ENCODE data around the gene ENTPD1.

The ENTPD1 gene

DNA sequence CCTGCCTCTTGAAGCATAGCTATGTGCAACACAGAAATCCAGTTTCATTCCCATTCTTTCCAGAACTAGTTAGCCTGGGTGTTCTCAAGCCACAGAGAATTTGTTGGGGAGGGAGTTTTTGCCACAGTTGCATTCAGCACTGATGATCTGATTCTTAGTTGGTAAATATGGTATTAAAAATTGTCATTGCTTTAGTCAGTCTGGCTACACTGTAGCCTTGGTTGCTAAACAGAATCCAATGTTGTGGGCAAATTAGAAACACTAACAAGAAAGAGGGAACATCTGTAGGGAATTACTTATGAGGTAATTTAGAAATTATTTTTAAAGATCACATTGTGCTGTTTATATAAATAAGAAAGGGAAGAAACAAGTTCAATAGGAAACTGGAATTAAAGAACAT is 94.8 kb downstream of the ENTPD1 start:
- Mint-ChIP-seq H3K27me3 (ENCODE audit: low read depth) (no peaks in the 10 kb centered on the region), H3K36me3 (ENCODE audit: low read depth) (no peaks in the 10 kb centered on the region), H3K27ac (no peak overlapping the region), H3K4me3 (no peak overlapping the region), H3K9me3 (peaks cover 1% of the 10 kb centered on the region), H3K4me1 (no peaks in the 10 kb centered on the region)
- TF ChIP-seq, protein P1, sequence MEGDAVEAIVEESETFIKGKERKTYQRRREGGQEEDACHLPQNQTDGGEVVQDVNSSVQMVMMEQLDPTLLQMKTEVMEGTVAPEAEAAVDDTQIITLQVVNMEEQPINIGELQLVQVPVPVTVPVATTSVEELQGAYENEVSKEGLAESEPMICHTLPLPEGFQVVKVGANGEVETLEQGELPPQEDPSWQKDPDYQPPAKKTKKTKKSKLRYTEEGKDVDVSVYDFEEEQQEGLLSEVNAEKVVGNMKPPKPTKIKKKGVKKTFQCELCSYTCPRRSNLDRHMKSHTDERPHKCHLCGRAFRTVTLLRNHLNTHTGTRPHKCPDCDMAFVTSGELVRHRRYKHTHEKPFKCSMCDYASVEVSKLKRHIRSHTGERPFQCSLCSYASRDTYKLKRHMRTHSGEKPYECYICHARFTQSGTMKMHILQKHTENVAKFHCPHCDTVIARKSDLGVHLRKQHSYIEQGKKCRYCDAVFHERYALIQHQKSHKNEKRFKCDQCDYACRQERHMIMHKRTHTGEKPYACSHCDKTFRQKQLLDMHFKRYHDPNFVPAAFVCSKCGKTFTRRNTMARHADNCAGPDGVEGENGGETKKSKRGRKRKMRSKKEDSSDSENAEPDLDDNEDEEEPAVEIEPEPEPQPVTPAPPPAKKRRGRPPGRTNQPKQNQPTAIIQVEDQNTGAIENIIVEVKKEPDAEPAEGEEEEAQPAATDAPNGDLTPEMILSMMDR (IDR thresholded peaks at IDR 0.05; ENCODE audit: unreplicated experiment in 3 of 3), result no peak

DNA sequence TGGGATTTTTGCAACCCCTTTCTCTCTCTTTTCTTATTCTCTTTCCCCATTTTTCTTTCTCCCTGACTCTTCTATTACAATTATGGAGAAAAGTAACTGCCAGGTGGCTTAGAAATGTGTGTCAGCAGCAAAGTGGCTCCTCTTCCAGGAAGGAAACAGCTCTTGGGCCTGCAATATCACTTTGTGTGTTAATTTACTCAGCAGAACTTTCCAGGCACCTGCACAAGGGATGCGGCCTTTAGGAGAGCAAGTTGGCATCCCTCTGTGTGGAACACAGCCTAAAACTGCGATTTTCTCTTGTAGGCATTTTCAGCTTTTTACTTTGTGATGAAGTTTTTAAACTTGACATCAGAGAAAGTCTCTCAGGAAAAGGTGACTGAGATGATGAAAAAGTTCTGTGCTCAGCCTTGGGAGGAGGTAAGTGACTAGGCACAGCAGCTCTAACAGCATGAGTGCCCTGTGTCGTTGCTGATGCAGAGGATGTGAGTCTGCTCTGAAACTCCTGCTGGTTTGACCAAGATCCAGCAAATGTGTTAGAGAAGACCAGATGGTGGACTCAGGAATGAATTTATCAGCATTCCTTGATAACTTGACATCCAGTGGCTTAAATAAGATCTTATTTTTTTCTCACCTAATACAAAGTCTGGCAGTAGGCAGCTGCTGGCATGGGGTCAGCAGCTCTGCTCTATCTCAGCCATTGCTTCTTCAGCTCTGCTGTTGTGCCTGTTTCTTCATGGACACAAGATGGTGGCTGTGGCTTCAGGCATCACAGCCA is 104.4 kb downstream of the ENTPD1 start:
- Mint-ChIP-seq H3K4me1 (peaks cover 4% of the 10 kb centered on the region), H3K27me3 (ENCODE audit: low read depth) (no peaks in the 10 kb centered on the region), H3K9me3 (peaks cover 6% of the 10 kb centered on the region), H3K27ac (no peak overlapping the region), H3K36me3 (ENCODE audit: low read depth) (no peaks in the 10 kb centered on the region), H3K4me3 (no peak overlapping the region)
- TF ChIP-seq, protein P1 (IDR thresholded peaks at IDR 0.05; ENCODE audit: unreplicated experiment in 3 of 3), result no peak

- Mint-ChIP-seq H3K9me3 (no peaks in the 10 kb centered on the region), H3K4me1 (peaks cover 4% of the 10 kb centered on the region), H3K36me3 (ENCODE audit: low read depth) (no peaks in the 10 kb centered on the region), H3K4me3 (no peak overlapping the region), H3K27ac (no peak overlapping the region), H3K27me3 (ENCODE audit: low read depth) (no peaks in the 10 kb centered on the region)
- TF ChIP-seq, protein P1 (IDR thresholded peaks at IDR 0.05; ENCODE audit: unreplicated experiment in 3 of 3), result no peak
Observed at GRCh38 chr10:95861386-95861785, 105.4 kb downstream of the ENTPD1 start.

DNA sequence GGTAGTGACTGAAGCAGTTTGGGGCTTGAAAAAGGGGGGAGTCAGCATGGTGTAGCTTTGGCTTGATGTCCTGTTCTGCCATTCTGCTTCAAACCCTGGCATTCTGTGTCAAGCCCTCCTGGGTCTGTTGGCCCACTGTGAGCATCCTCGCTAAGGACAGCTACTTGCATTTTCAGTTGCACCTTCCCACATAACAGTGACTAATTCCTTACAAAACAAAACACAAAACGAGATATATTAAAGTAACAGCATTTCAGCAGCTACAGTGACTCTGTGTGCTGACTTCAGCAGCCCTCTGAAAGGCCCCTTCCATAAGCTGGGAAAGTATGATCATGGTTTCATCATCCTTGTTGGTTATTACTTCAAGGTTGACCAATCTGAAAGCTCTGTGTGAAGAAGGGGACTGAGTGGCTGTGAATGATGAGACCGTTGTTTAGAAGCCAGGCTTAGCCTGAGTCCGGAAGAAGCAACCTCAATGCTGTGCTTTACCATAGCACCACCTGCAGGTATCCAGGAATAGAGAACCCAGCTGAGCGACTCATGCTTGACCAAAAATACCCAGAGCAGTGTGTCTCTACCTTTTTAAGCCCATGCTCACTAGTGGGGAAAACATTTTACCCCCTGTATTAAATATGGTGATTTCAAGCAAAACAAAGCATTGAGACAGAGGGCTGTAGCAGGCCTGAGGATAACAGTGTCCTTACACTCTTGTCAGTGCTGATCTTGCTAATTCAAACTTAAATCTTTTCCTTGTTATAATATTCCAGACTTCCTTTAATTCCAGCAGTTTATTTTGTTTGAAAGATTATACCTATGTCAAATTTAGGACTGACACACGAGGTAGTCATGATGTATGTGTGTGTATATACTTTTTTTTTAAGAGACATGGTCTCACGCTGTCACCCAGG is 109.2 kb downstream of the ENTPD1 start:
- H3K4me1 Mint-ChIP-seq, result peaks cover 4% of the 10 kb centered on the region
- H3K27me3 Mint-ChIP-seq (ENCODE audit: low read depth), result no peaks in the 10 kb centered on the region
- H3K9me3 Mint-ChIP-seq, result no peaks in the 10 kb centered on the region
- H3K27ac Mint-ChIP-seq, result peak overlapping the region in 1 of 3 experiments; percentile 62
- no peak overlapping the region for H3K4me3 Mint-ChIP-seq
- no peaks in the 10 kb centered on the region for H3K36me3 Mint-ChIP-seq (ENCODE audit: low read depth)
- TF ChIP-seq, protein P1 (IDR thresholded peaks at IDR 0.05; ENCODE audit: unreplicated experiment in 3 of 3), result peak; percentile 62 to 67 (median 63)

- Mint-ChIP-seq H3K27me3 (ENCODE audit: low read depth) (no peaks in the 10 kb centered on the region), H3K36me3 (ENCODE audit: low read depth) (peaks cover 4% of the 10 kb centered on the region), H3K27ac (no peak overlapping the region), H3K9me3 (no peaks in the 10 kb centered on the region), H3K4me1 (peaks cover 4% of the 10 kb centered on the region), H3K4me3 (no peak overlapping the region)
- TF ChIP-seq, protein P1 (IDR thresholded peaks at IDR 0.05; ENCODE audit: unreplicated experiment in 3 of 3), result no peak
Observed at GRCh38 chr10:95865814-95866466, 110.0 kb downstream of the ENTPD1 start.

Measured in nephron (organoid).